HEK293T (cell line): ENCODE data around the gene NOS1.
A peak's percentile ranks its signal among the peaks of the same experiment; 100 is the strongest.
"Not testable (repeated sequence)": the region's sequence is repeated elsewhere in the genome, so short reads cannot be mapped to it uniquely, and the experiment has no call there.

Experiments used
- CTCF ChIA-PET: fragments of 350-600 bp; formaldehyde crosslinking; extraction: SDS; loops from one replicate; lab custom pipeline; 2021; ENCODE audit warnings: antibody characterized with exemption, inconsistent platforms; lab: Yijun Ruan, JAX
- POLR2A ChIA-PET: fragments of 350-600 bp; formaldehyde crosslinking; extraction: SDS; loops from one replicate; lab custom pipeline; 2020; ENCODE audit warnings: antibody characterized with exemption, inconsistent platforms; lab: Yijun Ruan, JAX
- DNase-seq: peaks from one replicate; pipeline ENCODE4 v3.0.0; 2012; ENCODE audit warnings: mixed read lengths; ENCODE audit errors: extremely low spot score
- ARNT ChIP-seq: fragments of 450-650 bp; IDR thresholded peaks from 2 replicates; pipeline ENCODE4 v1.6.1; 2017; ENCODE audit warnings: mild to moderate bottlenecking
- BHLHE40 ChIP-seq: fragments of 450-650 bp; IDR thresholded peaks from 2 replicates; pipeline ENCODE4 v1.6.1; 2016; ENCODE audit warnings: mild to moderate bottlenecking, moderate library complexity, borderline replicate concordance
- CTBP1 ChIP-seq: fragments of 450-650 bp; IDR thresholded peaks from 2 replicates; pipeline ENCODE4 v1.6.1; 2016; ENCODE audit warnings: borderline replicate concordance
- ELF4 ChIP-seq: fragments of 450-650 bp; IDR thresholded peaks from 2 replicates; pipeline ENCODE4 v1.6.1; 2017; ENCODE audit warnings: antibody characterized with exemption
- FOXA1 ChIP-seq: fragments of 450-650 bp; IDR thresholded peaks from 2 replicates; pipeline ENCODE4 v1.6.1; 2016; ENCODE audit warnings: mild to moderate bottlenecking
- FOXK2 ChIP-seq: fragments of 450-650 bp; IDR thresholded peaks from 2 replicates; pipeline ENCODE4 v1.6.1; 2016; ENCODE audit warnings: mild to moderate bottlenecking
- FOXM1 ChIP-seq: fragments of 450-650 bp; IDR thresholded peaks from 2 replicates; pipeline ENCODE4 v1.6.1; 2017; ENCODE audit warnings: mild to moderate bottlenecking, borderline replicate concordance
- HDGF ChIP-seq: fragments of 450-650 bp; IDR thresholded peaks from 2 replicates; pipeline ENCODE4 v1.6.1; 2017; ENCODE audit warnings: antibody characterized with exemption, borderline replicate concordance
- L3MBTL2 ChIP-seq: fragments of 450-650 bp; conservative IDR thresholded peaks from 2 replicates; pipeline ENCODE4 v1.6.1; 2016; ENCODE audit warnings: mild to moderate bottlenecking
- LEF1 ChIP-seq: fragments of 450-650 bp; IDR thresholded peaks from 2 replicates; pipeline ENCODE4 v1.6.1; 2017; ENCODE audit warnings: mild to moderate bottlenecking, borderline replicate concordance
- NFRKB ChIP-seq: fragments of 450-650 bp; IDR thresholded peaks from 2 replicates; pipeline ENCODE4 v1.6.1; 2016; ENCODE audit warnings: mild to moderate bottlenecking, moderate library complexity
- PKNOX1 ChIP-seq: fragments of 450-650 bp; IDR thresholded peaks from 2 replicates; pipeline ENCODE4 v1.6.1; 2016
- SP1 ChIP-seq: fragments of 450-650 bp; IDR thresholded peaks from 2 replicates; pipeline ENCODE4 v1.6.1; 2017
- SUZ12 ChIP-seq: fragments of 450-650 bp; IDR thresholded peaks from 2 replicates; pipeline ENCODE4 v1.6.1; 2016; ENCODE audit warnings: mild to moderate bottlenecking
- TARDBP ChIP-seq: fragments of 450-650 bp; IDR thresholded peaks from 2 replicates; pipeline ENCODE4 v1.6.1; 2016
- ZNF384 ChIP-seq: fragments of 450-650 bp; IDR thresholded peaks from 2 replicates; pipeline ENCODE4 v1.6.1; 2016

Gene NOS1

GRCh38 chr12:117388951-117389446 is 27.6 kb upstream of the NOS1 start:
- ChIA-PET CTCF (interaction anchor here (0.6 kb wide), 3 partner anchors 50 to 461 kb away, joined by 3 to 6 read pairs (median 3); no protein-coding TSS in a partner anchor), POLR2A (no interaction called here)
- TF ChIP-seq NFRKB = no peak
- TF ChIP-seq ARNT = no peak
- TF ChIP-seq SP1 = no peak
- TF ChIP-seq L3MBTL2 = no peak
- no peak for TF ChIP-seq ELF4
- TF ChIP-seq BHLHE40 = no peak
- no peak for DNase-seq

GRCh38 chr12:117387832-117388231 is 26.4 kb upstream of the NOS1 start:
- TF ChIP-seq CTBP1 (no peak), ARNT (no peak), TARDBP (no peak), FOXK2 (no peak), LEF1 (no peak), SP1 (no peak), ZNF384 (no peak), FOXA1 (no peak)
- ChIA-PET CTCF (no interaction called here), POLR2A (no interaction called here)
- no peak for DNase-seq

GRCh38 chr12:117384735-117385134 is 23.3 kb upstream of the NOS1 start:
- DNase-seq = no peak
- ChIA-PET CTCF (no interaction called here), POLR2A (no interaction called here)
- TF ChIP-seq FOXM1 (no peak), PKNOX1 (no peak), SUZ12 (no peak), SP1 (no peak), TARDBP (no peak), ELF4 (no peak), FOXK2 (no peak), ZNF384 (no peak), BHLHE40 (no peak), LEF1 (no peak), HDGF (no peak)

GRCh38 chr12:117380083-117380482 is 18.7 kb upstream of the NOS1 start:
- TF ChIP-seq BHLHE40 (no peak), SP1 (no peak), ZNF384 (no peak), FOXK2 (no peak), CTBP1 (no peak), SUZ12 (no peak), HDGF (no peak), TARDBP (no peak), L3MBTL2 (no peak), ARNT (no peak), FOXA1 (no peak), LEF1 (no peak)
- ChIA-PET CTCF (no interaction called here), POLR2A (no interaction called here)
- no peak for DNase-seq

GRCh38 chr12:117377758-117378157 is 16.3 kb upstream of the NOS1 start:
- no peak for TF ChIP-seq ELF4
- CTCF ChIA-PET = no interaction called here
- peak; percentile 34 for DNase-seq
- POLR2A ChIA-PET = no interaction called here

GRCh38 chr12:117370588-117370987 is 9.2 kb upstream of the NOS1 start:
- no peak for TF ChIP-seq PKNOX1
- TF ChIP-seq TARDBP = no peak
- no peak for TF ChIP-seq ARNT
- no peak for TF ChIP-seq L3MBTL2
- TF ChIP-seq LEF1 = no peak
- no peak for TF ChIP-seq FOXM1
- no peak for TF ChIP-seq FOXA1
- TF ChIP-seq HDGF = no peak
- TF ChIP-seq SP1 = no peak
- no peak for TF ChIP-seq NFRKB
- TF ChIP-seq BHLHE40 = no peak
- TF ChIP-seq CTBP1 = no peak
- TF ChIP-seq ELF4 = no peak
- no peak for TF ChIP-seq FOXK2
- TF ChIP-seq SUZ12 = no peak
- no peak for TF ChIP-seq ZNF384
- no peak for DNase-seq
- POLR2A ChIA-PET = no interaction called here
- CTCF ChIA-PET = interaction anchor here (1.8 kb wide), 1 partner anchor 218 kb away, joined by 5 read pairs; no protein-coding TSS in a partner anchor

- DNase-seq, POLR2A ChIA-PET: not testable (repeated sequence)
- CTCF ChIA-PET = interaction anchor here (0.6 to 1.8 kb wide), 3 partner anchors 47 to 601 kb away, joined by 3 to 5 read pairs (median 4); no protein-coding TSS in a partner anchor
These were observed 8.6 kb upstream of the NOS1 start for GRCh38 chr12:117370000-117370399.
